ENCODE results near the gene SCNN1A. TPM values are rescaled to one million over a fixed set of nuclear protein-coding genes. Genes with fewer than 3 reads are reported as not detected.
A peak's percentile ranks its signal among the peaks of the same experiment; 100 is the strongest.

The SCNN1A gene
- 55.2 TPM for total RNA-seq

- peak in 1 of 2 donors; percentile 12 for TF ChIP-seq POLR2AphosphoS5 (IDR thresholded peaks at IDR 0.05; ENCODE audit: insufficient read depth in 1 of 2, low read depth in 1 of 2)
- TF ChIP-seq CTCF (IDR thresholded peaks at IDR 0.05) = no peak
- TF ChIP-seq POLR2A (IDR thresholded peaks at IDR 0.05) = no peak
- no peak for DNase-seq (ENCODE audit: extremely low spot score in 2 of 2)
- intact Hi-C loops (cut with DNase I) = no loop called here
- Histone ChIP-seq H3K4me1 (peaks cover 81% of the 10 kb centered on the region), H3K4me3 (peak within 1 kb of the TSS in 1 of 2 donors; percentile 21), H3K27me3 (no peaks in the 10 kb centered on the region), H3K27ac (peak within 1 kb of the TSS; percentile 92), H3K36me3 (no peaks in the 10 kb centered on the region), H3K9me3 (no peaks in the 10 kb centered on the region)
These were observed at the start of gene SCNN1A for GRCh38 chr12:6375269-6376078. Gene SCNN1A, minus strand, starts transcription at chr12:6375563. Its CDS starts 780 bp downstream, at chr12:6374783.

GRCh38 chr12:6424866-6425265, 49.5 kb upstream of the SCNN1A start:
- no peak overlapping the region for H3K4me3 ChIP-seq
- H3K36me3 ChIP-seq = no peaks in the 10 kb centered on the region
- no peak for DNase-seq (ENCODE audit: extremely low spot score in 2 of 2)
- no peak overlapping the region for H3K27ac ChIP-seq
- no peaks in the 10 kb centered on the region for H3K9me3 ChIP-seq
- no peak for TF ChIP-seq POLR2A (IDR thresholded peaks at IDR 0.05)
- no peak for TF ChIP-seq POLR2AphosphoS5 (IDR thresholded peaks at IDR 0.05; ENCODE audit: insufficient read depth in 1 of 2, low read depth in 1 of 2)
- TF ChIP-seq CTCF (IDR thresholded peaks at IDR 0.05) = no peak
- intact Hi-C loops (cut with DNase I) = loop anchor here (5.0 kb wide), 2 partner anchors 37 to 112 kb away; no protein-coding TSS in a partner anchor
- peaks cover 4% of the 10 kb centered on the region for H3K4me1 ChIP-seq
- H3K27me3 ChIP-seq = no peaks in the 10 kb centered on the region

- no peak overlapping the region for H3K27ac ChIP-seq
These were observed 48.6 kb upstream of the SCNN1A start for GRCh38 chr12:6424008-6424347.

GRCh38 chr12:6423267-6424007, 48.1 kb upstream of the SCNN1A start:
- H3K27ac ChIP-seq = no peak overlapping the region

More at GRCh38 chr12:6424008-6424347, 48.6 kb upstream of the SCNN1A start:
- H3K27me3 ChIP-seq = no peaks in the 10 kb centered on the region
- DNase-seq (ENCODE audit: extremely low spot score in 2 of 2) = no peak
- H3K36me3 ChIP-seq = no peaks in the 10 kb centered on the region
- intact Hi-C loops (cut with DNase I) = loop anchor here (5.0 kb wide), 1 partner anchor 113 kb away; no protein-coding TSS in a partner anchor
- H3K4me3 ChIP-seq = no peak overlapping the region
- no peaks in the 10 kb centered on the region for H3K9me3 ChIP-seq
- TF ChIP-seq CTCF (IDR thresholded peaks at IDR 0.05) (no peak), POLR2AphosphoS5 (IDR thresholded peaks at IDR 0.05; ENCODE audit: insufficient read depth in 1 of 2, low read depth in 1 of 2) (no peak), POLR2A (IDR thresholded peaks at IDR 0.05) (no peak)
- peaks cover 4% of the 10 kb centered on the region for H3K4me1 ChIP-seq

More at GRCh38 chr12:6423267-6424007, 48.1 kb upstream of the SCNN1A start:
- Histone ChIP-seq H3K9me3 (no peaks in the 10 kb centered on the region), H3K4me1 (peaks cover 4% of the 10 kb centered on the region), H3K4me3 (no peak overlapping the region), H3K27me3 (no peaks in the 10 kb centered on the region), H3K36me3 (no peaks in the 10 kb centered on the region)
- intact Hi-C loops (cut with DNase I) = loop anchor here (5.0 kb wide), 1 partner anchor 114 kb away; no protein-coding TSS in a partner anchor
- TF ChIP-seq CTCF (IDR thresholded peaks at IDR 0.05) = peak; percentile 84 to 96 (median 94)
- TF ChIP-seq POLR2AphosphoS5 (IDR thresholded peaks at IDR 0.05; ENCODE audit: insufficient read depth in 1 of 2, low read depth in 1 of 2) = peak; percentile 64 to 87
- no peak for TF ChIP-seq POLR2A (IDR thresholded peaks at IDR 0.05)
- DNase-seq (ENCODE audit: extremely low spot score in 2 of 2) = no peak
